PC-3 (cell line): Measurements from ENCODE around the gene ANKRD11.

Experiments used
- EZH2 ChIP-seq: fragments of 300-600 bp; sonication (generic); IDR thresholded peaks from one replicate; pipeline ENCODE4 v1.6.1; 2017; ENCODE audit warnings: antibody characterized with exemption, mild to moderate bottlenecking, low read length; ENCODE audit not compliant: unreplicated experiment
- EZH2phosphoT487 ChIP-seq: fragments of 300-600 bp; sonication (generic); IDR thresholded peaks from 2 replicates; pipeline ENCODE4 v1.6.1; 2018; ENCODE audit warnings: mild to moderate bottlenecking, antibody characterized with exemption, low read length, borderline replicate concordance
- TF ChIP-seq, protein P1 (sequence below): fragments of 300-600 bp; sonication (generic); conservative IDR thresholded peaks from 2 replicates; pipeline ENCODE4 v1.5.1; 2017; ENCODE audit warnings: antibody characterized with exemption, low read depth, mild to moderate bottlenecking, low read length

DNA sequence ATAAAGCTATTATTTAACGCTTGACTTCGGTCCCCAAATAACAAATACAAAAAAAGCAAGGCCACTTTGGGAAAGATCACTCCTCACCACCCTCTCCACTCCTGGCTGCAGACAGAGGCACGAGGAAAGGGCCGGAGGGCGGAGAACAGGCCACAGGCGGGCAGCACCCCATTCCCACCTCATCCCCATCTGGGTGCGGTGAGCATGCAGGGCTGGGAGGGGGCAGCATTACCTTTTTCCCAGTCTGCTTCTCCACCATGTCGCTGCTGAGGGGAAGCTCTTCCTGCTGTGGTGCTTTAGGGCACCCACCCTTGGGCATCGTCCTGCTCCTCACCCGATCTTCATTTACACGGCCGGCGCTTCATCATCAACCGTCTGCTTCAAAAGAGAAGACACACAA, 173.7 kb downstream of the ANKRD11 start:
- TF ChIP-seq, protein P1, sequence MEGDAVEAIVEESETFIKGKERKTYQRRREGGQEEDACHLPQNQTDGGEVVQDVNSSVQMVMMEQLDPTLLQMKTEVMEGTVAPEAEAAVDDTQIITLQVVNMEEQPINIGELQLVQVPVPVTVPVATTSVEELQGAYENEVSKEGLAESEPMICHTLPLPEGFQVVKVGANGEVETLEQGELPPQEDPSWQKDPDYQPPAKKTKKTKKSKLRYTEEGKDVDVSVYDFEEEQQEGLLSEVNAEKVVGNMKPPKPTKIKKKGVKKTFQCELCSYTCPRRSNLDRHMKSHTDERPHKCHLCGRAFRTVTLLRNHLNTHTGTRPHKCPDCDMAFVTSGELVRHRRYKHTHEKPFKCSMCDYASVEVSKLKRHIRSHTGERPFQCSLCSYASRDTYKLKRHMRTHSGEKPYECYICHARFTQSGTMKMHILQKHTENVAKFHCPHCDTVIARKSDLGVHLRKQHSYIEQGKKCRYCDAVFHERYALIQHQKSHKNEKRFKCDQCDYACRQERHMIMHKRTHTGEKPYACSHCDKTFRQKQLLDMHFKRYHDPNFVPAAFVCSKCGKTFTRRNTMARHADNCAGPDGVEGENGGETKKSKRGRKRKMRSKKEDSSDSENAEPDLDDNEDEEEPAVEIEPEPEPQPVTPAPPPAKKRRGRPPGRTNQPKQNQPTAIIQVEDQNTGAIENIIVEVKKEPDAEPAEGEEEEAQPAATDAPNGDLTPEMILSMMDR = no peak
- TF ChIP-seq EZH2phosphoT487 (no peak), EZH2 (no peak)
